CD4-positive, alpha-beta T cell treated with Interleukin-21 for 1 hour (primary cell): ENCODE measurements around the gene SLC16A13.
"Not testable (repeated sequence)": the region's sequence is repeated elsewhere in the genome, so short reads cannot be mapped to it uniquely, and the experiment has no call there.

Experiments
- DNase-seq: peaks from one replicate; pipeline ENCODE4 v3.0.0-alpha.2; 2020

Gene SLC16A13

GRCh38 chr17:7035591-7036368, at the start of gene SLC16A13:
Gene SLC16A13 (plus strand): TSS chr17:7036015. CDS start chr17:7036383, 368 bp downstream.
- DNase-seq: peak; percentile 99

GRCh38 chr17:6986676-6987075, 49.1 kb upstream of the SLC16A13 start:
- DNase-seq: no peak

- DNase-seq: no peak
These were observed 46.0 kb upstream of the SLC16A13 start for GRCh38 chr17:6989779-6990178.

GRCh38 chr17:6993613-6994056, 42.2 kb upstream of the SLC16A13 start:
- DNase-seq: not testable (repeated sequence)

- no peak for DNase-seq
These were observed 41.7 kb upstream of the SLC16A13 start for GRCh38 chr17:6994118-6994598.

- DNase-seq: no peak
These were observed 41.1 kb upstream of the SLC16A13 start for GRCh38 chr17:6994666-6995256.

- no peak for DNase-seq
These were observed 40.1 kb upstream of the SLC16A13 start, which contains the start of gene ALOX12 for GRCh38 chr17:6995500-6996255. Gene ALOX12 (plus strand): TSS chr17:6996049. CDS start chr17:6996118, 69 bp downstream.

- no peak for DNase-seq
These were observed 39.4 kb upstream of the SLC16A13 start for GRCh38 chr17:6996256-6997011.

GRCh38 chr17:6997171-6997570, 38.6 kb upstream of the SLC16A13 start:
- no peak for DNase-seq

- no peak for DNase-seq
These were observed 36.8 kb upstream of the SLC16A13 start for GRCh38 chr17:6998855-6999508.

- peak; percentile 54 for DNase-seq
These were observed 34.4 kb upstream of the SLC16A13 start for GRCh38 chr17:7001318-7001961.

- DNase-seq: no peak
These were observed 33.3 kb upstream of the SLC16A13 start for GRCh38 chr17:7002288-7003047.

GRCh38 chr17:7003745-7004144, 32.1 kb upstream of the SLC16A13 start:
- DNase-seq: no peak

- DNase-seq: peak; percentile 86
These were observed 31.2 kb upstream of the SLC16A13 start for GRCh38 chr17:7004398-7005253.

GRCh38 chr17:7005716-7006115, 30.1 kb upstream of the SLC16A13 start:
- no peak for DNase-seq

- no peak for DNase-seq
These were observed 28.7 kb upstream of the SLC16A13 start for GRCh38 chr17:7007143-7007542.

- no peak for DNase-seq
These were observed 25.3 kb upstream of the SLC16A13 start for GRCh38 chr17:7010523-7010922.

- DNase-seq: no peak
These were observed 24.4 kb upstream of the SLC16A13 start for GRCh38 chr17:7011415-7011814.

- no peak for DNase-seq
These were observed 23.9 kb upstream of the SLC16A13 start for GRCh38 chr17:7011942-7012254.
